Measurements from ENCODE around the gene FXYD1. TPM values are rescaled to one million over a fixed set of nuclear protein-coding genes. Genes with fewer than 3 reads are reported as not detected.
"Not testable (repeated sequence)": the region's sequence is repeated elsewhere in the genome, so short reads cannot be mapped to it uniquely, and the experiment has no call there.

The FXYD1 gene
- total RNA-seq, 2 experiments from 2014 or later, result 0.57 to 11.5 TPM

GRCh38 chr19:35100588-35101533 is 37.8 kb upstream of the FXYD1 start:
- Histone ChIP-seq H3K4me3 (ENCODE audit: low read depth, low read length, poor library complexity, severe bottlenecking) (no peak overlapping the region), H3K9me2 (ENCODE audit: insufficient read depth, low read length) (no peaks in the 10 kb centered on the region), H2AFZ (ENCODE audit: low read length) (no peak overlapping the region), H3K9me3 (ENCODE audit: low read length) (no peaks in the 10 kb centered on the region), H3K36me3 (ENCODE audit: insufficient read depth, low read length) (no peaks in the 10 kb centered on the region), H4K20me1 (ENCODE audit: insufficient read depth, low read length) (no peaks in the 10 kb centered on the region), H3K27ac (ENCODE audit: low read depth, low read length, poor library complexity, severe bottlenecking) (no peak overlapping the region), H3K79me2 (ENCODE audit: insufficient read depth, low read depth, low read length) (no peaks in the 10 kb centered on the region), H3K4me2 (ENCODE audit: low read length) (no peak overlapping the region), H3K4me1 (ENCODE audit: insufficient read depth, low read length, poor library complexity, severe bottlenecking) (no peaks in the 10 kb centered on the region)
- BruUV-seq (replicated peaks), result no TSS peak
- TF ChIP-seq, protein P1, sequence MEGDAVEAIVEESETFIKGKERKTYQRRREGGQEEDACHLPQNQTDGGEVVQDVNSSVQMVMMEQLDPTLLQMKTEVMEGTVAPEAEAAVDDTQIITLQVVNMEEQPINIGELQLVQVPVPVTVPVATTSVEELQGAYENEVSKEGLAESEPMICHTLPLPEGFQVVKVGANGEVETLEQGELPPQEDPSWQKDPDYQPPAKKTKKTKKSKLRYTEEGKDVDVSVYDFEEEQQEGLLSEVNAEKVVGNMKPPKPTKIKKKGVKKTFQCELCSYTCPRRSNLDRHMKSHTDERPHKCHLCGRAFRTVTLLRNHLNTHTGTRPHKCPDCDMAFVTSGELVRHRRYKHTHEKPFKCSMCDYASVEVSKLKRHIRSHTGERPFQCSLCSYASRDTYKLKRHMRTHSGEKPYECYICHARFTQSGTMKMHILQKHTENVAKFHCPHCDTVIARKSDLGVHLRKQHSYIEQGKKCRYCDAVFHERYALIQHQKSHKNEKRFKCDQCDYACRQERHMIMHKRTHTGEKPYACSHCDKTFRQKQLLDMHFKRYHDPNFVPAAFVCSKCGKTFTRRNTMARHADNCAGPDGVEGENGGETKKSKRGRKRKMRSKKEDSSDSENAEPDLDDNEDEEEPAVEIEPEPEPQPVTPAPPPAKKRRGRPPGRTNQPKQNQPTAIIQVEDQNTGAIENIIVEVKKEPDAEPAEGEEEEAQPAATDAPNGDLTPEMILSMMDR (conservative IDR thresholded peaks at IDR 0.05; ENCODE audit: low read length), result no peak
- no peak for TF ChIP-seq EZH2phosphoT487 (IDR thresholded peaks at IDR 0.05; ENCODE audit: borderline replicate concordance, low read depth, low read length)
- CTCF ChIA-PET (ENCODE audit: unreplicated experiment), result no interaction called here
- POLR2A ChIA-PET, result no interaction called here
- DNase-seq (ENCODE audit: low spot score), result no peak
- intact Hi-C loops (cut with micrococcal nuclease; ENCODE audit: unreplicated experiment), result no loop called here

GRCh38 chr19:35101949-35102348 is 36.7 kb upstream of the FXYD1 start:
- CTCF ChIA-PET (ENCODE audit: unreplicated experiment); H2AFZ ChIP-seq (ENCODE audit: low read length); H3K9me3 ChIP-seq (ENCODE audit: low read length); H3K27ac ChIP-seq (ENCODE audit: low read depth, low read length, poor library complexity, severe bottlenecking); H3K4me2 ChIP-seq (ENCODE audit: low read length); BruUV-seq (replicated peaks); H4K20me1 ChIP-seq (ENCODE audit: insufficient read depth, low read length); H3K36me3 ChIP-seq (ENCODE audit: insufficient read depth, low read length); H3K79me2 ChIP-seq (ENCODE audit: insufficient read depth, low read depth, low read length); H3K4me3 ChIP-seq (ENCODE audit: low read depth, low read length, poor library complexity, severe bottlenecking); H3K9me2 ChIP-seq (ENCODE audit: insufficient read depth, low read length); DNase-seq (ENCODE audit: low spot score); intact Hi-C loops (cut with micrococcal nuclease; ENCODE audit: unreplicated experiment); H3K4me1 ChIP-seq (ENCODE audit: insufficient read depth, low read length, poor library complexity, severe bottlenecking): not testable (repeated sequence)
- POLR2A ChIA-PET, result interaction anchor here (1.0 kb wide), 1 partner anchor 35 kb away, joined by 3 read pairs; no protein-coding TSS in a partner anchor

GRCh38 chr19:35103614-35104013 is 35.0 kb upstream of the FXYD1 start:
- BruUV-seq (replicated peaks); H3K79me2 ChIP-seq (ENCODE audit: insufficient read depth, low read depth, low read length); DNase-seq (ENCODE audit: low spot score); H3K4me1 ChIP-seq (ENCODE audit: insufficient read depth, low read length, poor library complexity, severe bottlenecking); intact Hi-C loops (cut with micrococcal nuclease; ENCODE audit: unreplicated experiment); H3K36me3 ChIP-seq (ENCODE audit: insufficient read depth, low read length); H3K4me2 ChIP-seq (ENCODE audit: low read length); H3K9me2 ChIP-seq (ENCODE audit: insufficient read depth, low read length); CTCF ChIA-PET (ENCODE audit: unreplicated experiment); H3K9me3 ChIP-seq (ENCODE audit: low read length); H3K4me3 ChIP-seq (ENCODE audit: low read depth, low read length, poor library complexity, severe bottlenecking); H4K20me1 ChIP-seq (ENCODE audit: insufficient read depth, low read length); H3K27ac ChIP-seq (ENCODE audit: low read depth, low read length, poor library complexity, severe bottlenecking); H2AFZ ChIP-seq (ENCODE audit: low read length): not testable (repeated sequence)
- POLR2A ChIA-PET, result interaction anchor here (0.6 kb wide), 1 partner anchor 591 kb away, joined by 3 read pairs; no protein-coding TSS in a partner anchor
